Measurements from ENCODE around the gene HOXB4. TPM values are rescaled to one million over a fixed set of nuclear protein-coding genes. Genes with fewer than 3 reads are reported as not detected.

Gene HOXB4
- polyA plus RNA-seq, 1 of the 3 experiments (the other 2 are of a cell fraction) = 0.03 TPM

GRCh38 chr17:48603959-48604769 lies 26.0 kb upstream of the HOXB4 start:
- Histone ChIP-seq H3K4me1 (ENCODE audit: control insufficient read depth in 1 of 2, insufficient read depth in 2 of 2, low read depth in 1 of 2, low read length in 1 of 2) (no peaks in the 10 kb centered on the region; a peak in 1 of 4 replicates), H3K9ac (no peak overlapping the region), H3K36me3 (replicated peaks in 1 of 2; ENCODE audit: control insufficient read depth in 1 of 2, insufficient read depth in 2 of 2, low read length in 1 of 2) (no peaks in the 10 kb centered on the region), H3K9me3 (no peaks in the 10 kb centered on the region), H3K79me2 (ENCODE audit: insufficient read depth) (no peaks in the 10 kb centered on the region), H4K20me1 (ENCODE audit: insufficient read depth) (peaks cover 11% of the 10 kb centered on the region; the same call in 1 of the 2 replicates), H3K4me2 (no peak overlapping the region), H3K27me3 (ENCODE audit: insufficient read depth) (peaks cover 100% of the 10 kb centered on the region), H3K9me2 (no peaks in the 10 kb centered on the region), H3K4me3 (ENCODE audit: low read depth in 2 of 2, low read length in 1 of 2) (no peak overlapping the region), H3F3A (replicated peaks; ENCODE audit: insufficient read depth) (no peaks in the 10 kb centered on the region), H3K27ac (ENCODE audit: low read depth in 2 of 2, low read length in 1 of 2) (no peak overlapping the region), H2AFZ (ENCODE audit: low read depth) (no peak overlapping the region)
- ChIA-PET CTCF (interaction anchor here (1.3 kb wide), 1 partner anchor 296 kb away, joined by 6 read pairs; no protein-coding TSS in a partner anchor), POLR2A (no interaction called here)
- 2% methylated on average over 21 of the region's 21 CpGs for WGBS (ENCODE audit: low lambda C conversion rate)
- no peak for TF ChIP-seq CHD2 (IDR thresholded peaks at IDR 0.05; ENCODE audit: low read length, partially characterized antibody)
- no peak for TF ChIP-seq RAD21 (IDR thresholded peaks at IDR 0.05; ENCODE audit: low read length)
- no peak for TF ChIP-seq CTCF (IDR thresholded peaks at IDR 0.05)
- TF ChIP-seq ELF1 (IDR thresholded peaks at IDR 0.05) = no peak
- TF ChIP-seq TAF1 (IDR thresholded peaks at IDR 0.05; ENCODE audit: borderline replicate concordance, low read depth, low read length) = no peak
- no peak for TF ChIP-seq RFX5 (IDR thresholded peaks at IDR 0.05; ENCODE audit: low read length)
- TF ChIP-seq USF2 (IDR thresholded peaks at IDR 0.05; ENCODE audit: borderline replicate concordance, low read depth, low read length) = no peak
- TF ChIP-seq USF1 (IDR thresholded peaks at IDR 0.05; ENCODE audit: borderline replicate concordance, low read depth) = no peak
- no peak for TF ChIP-seq TEAD4 (IDR thresholded peaks at IDR 0.05; ENCODE audit: borderline replicate concordance, insufficient read depth)
- no peak for TF ChIP-seq SMC3 (IDR thresholded peaks at IDR 0.05; ENCODE audit: low read depth, low read length)
- TF ChIP-seq PBX3 (IDR thresholded peaks at IDR 0.05) = no peak
- no peak for DNase-seq

Measured in SK-N-SH (cell line).